ENCODE results near the gene BTN1A1. TPM values are rescaled to one million over a fixed set of nuclear protein-coding genes. Genes with fewer than 3 reads are reported as not detected.

BTN1A1 gene
- total and polyA plus RNA-seq, 2 donors (not counting 1 experiment from before 2014, with no cell fraction given) = 0.42 to 0.74 TPM

DNA sequence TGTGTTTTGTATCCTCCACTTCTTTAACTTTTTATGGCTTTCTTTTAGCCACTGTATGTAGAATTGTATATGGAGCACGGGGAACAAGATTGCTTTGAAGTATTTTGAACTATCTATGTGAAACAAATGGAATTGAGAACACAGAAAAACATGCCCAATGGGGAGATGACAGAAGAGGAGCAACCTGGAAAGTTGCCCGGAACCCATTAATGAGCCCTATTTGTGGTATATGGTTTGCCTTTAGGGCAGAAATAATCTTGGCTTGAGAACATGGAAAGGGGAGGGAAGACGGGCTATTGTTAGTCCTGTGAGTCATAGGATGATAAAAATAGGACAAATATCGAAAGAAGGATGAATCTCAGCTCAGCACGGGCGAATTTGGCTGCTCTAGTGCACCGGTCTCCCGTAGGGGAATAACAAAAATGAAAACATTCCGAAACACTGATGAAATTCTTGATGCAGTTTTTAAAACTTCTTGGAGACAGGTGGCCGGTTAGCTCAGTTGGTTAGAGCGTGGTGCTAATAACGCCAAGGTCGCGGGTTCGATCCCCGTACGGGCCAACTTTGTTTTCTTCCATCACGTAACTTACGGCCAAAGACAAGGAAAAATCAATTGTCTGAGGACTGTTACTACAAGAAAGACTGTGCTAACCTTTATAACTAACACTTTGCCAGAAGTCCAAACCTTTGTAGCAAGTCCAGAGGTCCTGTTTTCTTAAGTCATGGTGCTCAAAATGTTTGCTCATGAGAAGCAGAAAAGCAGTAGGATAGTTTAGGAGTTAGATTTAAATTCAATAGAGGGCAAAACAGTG is 53.7 kb downstream of the BTN1A1 start:
- intact Hi-C loops (cut with micrococcal nuclease) = loop anchor here (1.0 to 10.0 kb wide), 10 partner anchors 14 to 921 kb away; partner anchors contain the start of genes HMGN4 and ZNF184
- Histone ChIP-seq H4K20me1 (ENCODE audit: control insufficient read depth, insufficient read depth, low read length, poor library complexity, severe bottlenecking) (no peaks in the 10 kb centered on the region), H3K79me2 (ENCODE audit: control insufficient read depth, insufficient read depth, low read length) (no peaks in the 10 kb centered on the region), H3K27ac (ENCODE audit: low read length in 2 of 2) (peak overlapping the region; percentile 26 to 62), H3K9ac (ENCODE audit: low read length) (peak overlapping the region; percentile 61), H3K4me1 (ENCODE audit: control insufficient read depth in 2 of 2, insufficient read depth in 2 of 2, low read length in 2 of 2) (peaks cover 15 to 45% of the 10 kb centered on the region in 2 donors), H3K4me3 (ENCODE audit: control extremely low read depth in 1 of 5, extremely low read depth in 1 of 5, insufficient read depth in 1 of 5, low read depth in 2 of 5, low read length in 4 of 5) (peak overlapping the region; percentile 59 to 90 (median 74)), H3K4me2 (replicated peaks; ENCODE audit: low read depth, low read length, poor library complexity, severe bottlenecking) (peak overlapping the region; percentile 70), H3K9me3 (ENCODE audit: control extremely low read depth in 1 of 3, control insufficient read depth in 2 of 3, insufficient read depth in 1 of 3, low read length in 2 of 3) (no peaks in the 10 kb centered on the region), H3K36me3 (replicated peaks in 1 of 2; ENCODE audit: control extremely low read depth in 1 of 2, control insufficient read depth in 1 of 2, extremely low read depth in 1 of 2, insufficient read depth in 2 of 2, low read length in 1 of 2) (no peaks in the 10 kb centered on the region), H2AFZ (ENCODE audit: insufficient read depth, low read depth, low read length, poor library complexity, severe bottlenecking) (peak overlapping the region; percentile 8), H3K27me3 (replicated peaks in 1 of 4; ENCODE audit: control extremely low read depth in 1 of 4, control insufficient read depth in 3 of 4, insufficient read depth in 4 of 4, low read length in 3 of 4) (no peaks in the 10 kb centered on the region)
- no peaks in the 10 kb centered on the region for H3K9me3 Mint-ChIP-seq (ENCODE audit: insufficient read depth)
- DNase-seq (peak; percentile 92), ATAC-seq (ENCODE audit: low read depth) (peak; percentile 42)
- peaks cover 22% of the 10 kb centered on the region for H3K4me1 Mint-ChIP-seq
- no peak overlapping the region for H3K4me3 Mint-ChIP-seq
- ChIA-PET CTCF (interaction anchor here (0.6 to 5.6 kb wide), 12 partner anchors 15 to 1311 kb away, joined by 3 to 35 read pairs (median 4); partner anchors contain the start of gene HMGN4), POLR2A (interaction anchor here (0.7 to 2.4 kb wide), 8 partner anchors 15 to 397 kb away, joined by 3 to 21 read pairs (median 5); partner anchors contain the start of gene HMGN4)
- no peaks in the 10 kb centered on the region for H3K27me3 Mint-ChIP-seq
- WGBS (ENCODE audit: insufficient coverage) = under 1% methylated on average over 14 of the region's 19 CpGs
- TF ChIP-seq, protein P1, sequence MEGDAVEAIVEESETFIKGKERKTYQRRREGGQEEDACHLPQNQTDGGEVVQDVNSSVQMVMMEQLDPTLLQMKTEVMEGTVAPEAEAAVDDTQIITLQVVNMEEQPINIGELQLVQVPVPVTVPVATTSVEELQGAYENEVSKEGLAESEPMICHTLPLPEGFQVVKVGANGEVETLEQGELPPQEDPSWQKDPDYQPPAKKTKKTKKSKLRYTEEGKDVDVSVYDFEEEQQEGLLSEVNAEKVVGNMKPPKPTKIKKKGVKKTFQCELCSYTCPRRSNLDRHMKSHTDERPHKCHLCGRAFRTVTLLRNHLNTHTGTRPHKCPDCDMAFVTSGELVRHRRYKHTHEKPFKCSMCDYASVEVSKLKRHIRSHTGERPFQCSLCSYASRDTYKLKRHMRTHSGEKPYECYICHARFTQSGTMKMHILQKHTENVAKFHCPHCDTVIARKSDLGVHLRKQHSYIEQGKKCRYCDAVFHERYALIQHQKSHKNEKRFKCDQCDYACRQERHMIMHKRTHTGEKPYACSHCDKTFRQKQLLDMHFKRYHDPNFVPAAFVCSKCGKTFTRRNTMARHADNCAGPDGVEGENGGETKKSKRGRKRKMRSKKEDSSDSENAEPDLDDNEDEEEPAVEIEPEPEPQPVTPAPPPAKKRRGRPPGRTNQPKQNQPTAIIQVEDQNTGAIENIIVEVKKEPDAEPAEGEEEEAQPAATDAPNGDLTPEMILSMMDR (IDR thresholded peaks at IDR 0.05) = no peak
- TF ChIP-seq EZH2 (IDR thresholded peaks at IDR 0.05; ENCODE audit: borderline replicate concordance, insufficient read depth, low read depth, low read length, poor library complexity, severe bottlenecking) = no peak
- no peak overlapping the region for H3K27ac Mint-ChIP-seq

DNA sequence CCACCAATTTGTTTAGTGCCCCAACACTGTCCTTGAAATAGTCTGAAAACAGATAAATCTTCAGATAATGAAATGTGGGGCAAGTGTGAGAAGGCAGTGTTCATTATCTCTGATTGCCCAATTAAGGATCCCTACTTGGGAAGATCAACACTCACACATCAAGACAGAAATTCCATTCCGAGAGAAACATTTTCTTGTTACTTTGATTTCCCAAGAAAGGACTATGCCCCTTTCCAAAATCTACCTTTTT is 54.3 kb downstream of the BTN1A1 start:
- peaks cover 22% of the 10 kb centered on the region for H3K4me1 Mint-ChIP-seq
- peaks cover 15 to 45% of the 10 kb centered on the region in 2 donors for H3K4me1 ChIP-seq (ENCODE audit: control insufficient read depth in 2 of 2, insufficient read depth in 2 of 2, low read length in 2 of 2)
- POLR2A ChIA-PET = interaction anchor here (1.1 to 2.4 kb wide), 5 partner anchors 15 to 269 kb away, joined by 3 to 21 read pairs (median 7); partner anchors contain the start of gene HMGN4
- no peak overlapping the region for H3K27ac Mint-ChIP-seq
- H3K4me3 Mint-ChIP-seq = no peak overlapping the region
- H2AFZ ChIP-seq (ENCODE audit: insufficient read depth, low read depth, low read length, poor library complexity, severe bottlenecking) = peak overlapping the region; percentile 20
- no peak for TF ChIP-seq EZH2 (IDR thresholded peaks at IDR 0.05; ENCODE audit: borderline replicate concordance, insufficient read depth, low read depth, low read length, poor library complexity, severe bottlenecking)
- TF ChIP-seq, protein P1 (IDR thresholded peaks at IDR 0.05) = no peak
- CTCF ChIA-PET = interaction anchor here (0.9 to 5.6 kb wide), 6 partner anchors 14 to 213 kb away, joined by 3 to 35 read pairs (median 12); no protein-coding TSS in a partner anchor
- DNase-seq = no peak
- peak overlapping the region; percentile 70 for H3K4me2 ChIP-seq (replicated peaks; ENCODE audit: low read depth, low read length, poor library complexity, severe bottlenecking)
- no peaks in the 10 kb centered on the region for H3K27me3 Mint-ChIP-seq
- peak overlapping the region; percentile 7 to 62 for H3K27ac ChIP-seq (ENCODE audit: low read length in 2 of 2)
- H3K4me3 ChIP-seq (ENCODE audit: control extremely low read depth in 1 of 5, extremely low read depth in 1 of 5, insufficient read depth in 1 of 5, low read depth in 2 of 5, low read length in 4 of 5) = peak overlapping the region; percentile 59 to 90 (median 74)
- H3K9ac ChIP-seq (ENCODE audit: low read length) = peak overlapping the region; percentile 61
- no peak for ATAC-seq (ENCODE audit: low read depth)
- H3K79me2 ChIP-seq (ENCODE audit: control insufficient read depth, insufficient read depth, low read length) = no peaks in the 10 kb centered on the region
- H4K20me1 ChIP-seq (ENCODE audit: control insufficient read depth, insufficient read depth, low read length, poor library complexity, severe bottlenecking) = no peaks in the 10 kb centered on the region
- no peaks in the 10 kb centered on the region for H3K9me3 Mint-ChIP-seq (ENCODE audit: insufficient read depth)
- intact Hi-C loops (cut with micrococcal nuclease) = loop anchor here (1.0 to 10.0 kb wide), 7 partner anchors 14 to 920 kb away; partner anchors contain the start of gene ZNF184
- H3K36me3 ChIP-seq (replicated peaks in 1 of 2; ENCODE audit: control extremely low read depth in 1 of 2, control insufficient read depth in 1 of 2, extremely low read depth in 1 of 2, insufficient read depth in 2 of 2, low read length in 1 of 2) = no peaks in the 10 kb centered on the region
- H3K27me3 ChIP-seq (replicated peaks in 1 of 4; ENCODE audit: control extremely low read depth in 1 of 4, control insufficient read depth in 3 of 4, insufficient read depth in 4 of 4, low read length in 3 of 4) = no peaks in the 10 kb centered on the region
- WGBS (ENCODE audit: insufficient coverage) = 40% methylated on average over 1 of the region's 1 CpG
- H3K9me3 ChIP-seq (ENCODE audit: control extremely low read depth in 1 of 3, control insufficient read depth in 2 of 3, insufficient read depth in 1 of 3, low read length in 2 of 3) = no peaks in the 10 kb centered on the region

All from B cell (primary cell).